HL-60 (cell line): Measurements from ENCODE around the gene RAD23A.

Source experiments
- DNase-seq, 2 experiments: peaks; one replicate each; pipeline ENCODE4 v3.0.0-alpha.2; 2010 to 2020; ENCODE audit warnings: low read depth in 1 of 2, low spot score in 1 of 2
- H3K27ac ChIP-seq: fragments of 250-450 bp; sonication (Bioruptor Pico); replicated peaks from 2 replicates; pipeline ENCODE4 v1.5.1; 2020; ENCODE audit warnings: mild to moderate bottlenecking, moderate library complexity
- H3K27me3 ChIP-seq: fragments of 250-450 bp; sonication (Bioruptor Pico); 2 replicates; pipeline ENCODE4 v1.5.1; 2021; ENCODE audit warnings: mild to moderate bottlenecking, moderate library complexity; ENCODE audit not compliant: insufficient read depth, poor library complexity, severe bottlenecking
- H3K4me3 ChIP-seq: replicated peaks from 2 replicates; pipeline ENCODE4 v1.5.1; 2011; ENCODE audit warnings: mild to moderate bottlenecking, control low read depth, low read length; ENCODE audit not compliant: insufficient read depth
- GABPA ChIP-seq: IDR thresholded peaks from 2 replicates; pipeline ENCODE4 v1.6.1; 2012; ENCODE audit warnings: low read depth
- POLR2AphosphoS5 ChIP-seq: IDR thresholded peaks from 2 replicates; pipeline ENCODE4 v1.6.1; 2012; ENCODE audit warnings: low read depth
- SPI1 ChIP-seq: IDR thresholded peaks from 2 replicates; pipeline ENCODE4 v1.6.1; 2012; ENCODE audit warnings: low read depth, mild to moderate bottlenecking, borderline replicate concordance
- TF ChIP-seq, protein P1 (sequence below): IDR thresholded peaks from 2 replicates; pipeline ENCODE4 v1.6.1; 2012; ENCODE audit warnings: low read depth; ENCODE audit not compliant: insufficient replicate concordance
- TF ChIP-seq, protein P2 (sequence below): IDR thresholded peaks from one replicate; pipeline ENCODE4 v1.5.1; 2011; ENCODE audit warnings: low read length, control low read depth, inconsistent platforms; ENCODE audit not compliant: insufficient read depth

RAD23A gene

DNA sequence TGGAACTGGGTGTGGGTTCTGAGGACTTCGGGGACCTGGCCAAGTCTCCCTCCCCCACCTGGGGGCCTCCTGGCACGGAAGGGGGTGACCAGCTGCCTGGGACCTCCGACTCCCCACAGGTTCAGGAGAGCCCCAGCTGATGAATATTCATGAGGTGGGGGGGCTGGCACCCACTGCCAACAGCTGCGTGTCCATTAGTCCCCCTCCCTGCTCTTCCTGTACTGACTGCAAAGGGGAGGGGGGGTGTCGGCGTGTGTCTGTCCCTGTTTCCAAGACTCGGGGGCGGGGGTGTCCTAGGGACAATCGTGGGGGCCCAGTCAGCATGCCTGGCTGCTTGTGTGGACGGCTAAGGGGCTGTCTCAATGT lies 39.0 kb downstream of the RAD23A start:
- Histone ChIP-seq H3K27me3 (peaks cover 11% of the 10 kb centered on the region), H3K4me3 (no peak overlapping the region), H3K27ac (no peak overlapping the region)
- no peak for DNase-seq
- TF ChIP-seq GABPA (no peak), POLR2AphosphoS5 (no peak), SPI1 (no peak)
- TF ChIP-seq, protein P1, sequence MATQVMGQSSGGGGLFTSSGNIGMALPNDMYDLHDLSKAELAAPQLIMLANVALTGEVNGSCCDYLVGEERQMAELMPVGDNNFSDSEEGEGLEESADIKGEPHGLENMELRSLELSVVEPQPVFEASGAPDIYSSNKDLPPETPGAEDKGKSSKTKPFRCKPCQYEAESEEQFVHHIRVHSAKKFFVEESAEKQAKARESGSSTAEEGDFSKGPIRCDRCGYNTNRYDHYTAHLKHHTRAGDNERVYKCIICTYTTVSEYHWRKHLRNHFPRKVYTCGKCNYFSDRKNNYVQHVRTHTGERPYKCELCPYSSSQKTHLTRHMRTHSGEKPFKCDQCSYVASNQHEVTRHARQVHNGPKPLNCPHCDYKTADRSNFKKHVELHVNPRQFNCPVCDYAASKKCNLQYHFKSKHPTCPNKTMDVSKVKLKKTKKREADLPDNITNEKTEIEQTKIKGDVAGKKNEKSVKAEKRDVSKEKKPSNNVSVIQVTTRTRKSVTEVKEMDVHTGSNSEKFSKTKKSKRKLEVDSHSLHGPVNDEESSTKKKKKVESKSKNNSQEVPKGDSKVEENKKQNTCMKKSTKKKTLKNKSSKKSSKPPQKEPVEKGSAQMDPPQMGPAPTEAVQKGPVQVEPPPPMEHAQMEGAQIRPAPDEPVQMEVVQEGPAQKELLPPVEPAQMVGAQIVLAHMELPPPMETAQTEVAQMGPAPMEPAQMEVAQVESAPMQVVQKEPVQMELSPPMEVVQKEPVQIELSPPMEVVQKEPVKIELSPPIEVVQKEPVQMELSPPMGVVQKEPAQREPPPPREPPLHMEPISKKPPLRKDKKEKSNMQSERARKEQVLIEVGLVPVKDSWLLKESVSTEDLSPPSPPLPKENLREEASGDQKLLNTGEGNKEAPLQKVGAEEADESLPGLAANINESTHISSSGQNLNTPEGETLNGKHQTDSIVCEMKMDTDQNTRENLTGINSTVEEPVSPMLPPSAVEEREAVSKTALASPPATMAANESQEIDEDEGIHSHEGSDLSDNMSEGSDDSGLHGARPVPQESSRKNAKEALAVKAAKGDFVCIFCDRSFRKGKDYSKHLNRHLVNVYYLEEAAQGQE, result no peak
- TF ChIP-seq, protein P2, sequence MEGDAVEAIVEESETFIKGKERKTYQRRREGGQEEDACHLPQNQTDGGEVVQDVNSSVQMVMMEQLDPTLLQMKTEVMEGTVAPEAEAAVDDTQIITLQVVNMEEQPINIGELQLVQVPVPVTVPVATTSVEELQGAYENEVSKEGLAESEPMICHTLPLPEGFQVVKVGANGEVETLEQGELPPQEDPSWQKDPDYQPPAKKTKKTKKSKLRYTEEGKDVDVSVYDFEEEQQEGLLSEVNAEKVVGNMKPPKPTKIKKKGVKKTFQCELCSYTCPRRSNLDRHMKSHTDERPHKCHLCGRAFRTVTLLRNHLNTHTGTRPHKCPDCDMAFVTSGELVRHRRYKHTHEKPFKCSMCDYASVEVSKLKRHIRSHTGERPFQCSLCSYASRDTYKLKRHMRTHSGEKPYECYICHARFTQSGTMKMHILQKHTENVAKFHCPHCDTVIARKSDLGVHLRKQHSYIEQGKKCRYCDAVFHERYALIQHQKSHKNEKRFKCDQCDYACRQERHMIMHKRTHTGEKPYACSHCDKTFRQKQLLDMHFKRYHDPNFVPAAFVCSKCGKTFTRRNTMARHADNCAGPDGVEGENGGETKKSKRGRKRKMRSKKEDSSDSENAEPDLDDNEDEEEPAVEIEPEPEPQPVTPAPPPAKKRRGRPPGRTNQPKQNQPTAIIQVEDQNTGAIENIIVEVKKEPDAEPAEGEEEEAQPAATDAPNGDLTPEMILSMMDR, result no peak

DNA sequence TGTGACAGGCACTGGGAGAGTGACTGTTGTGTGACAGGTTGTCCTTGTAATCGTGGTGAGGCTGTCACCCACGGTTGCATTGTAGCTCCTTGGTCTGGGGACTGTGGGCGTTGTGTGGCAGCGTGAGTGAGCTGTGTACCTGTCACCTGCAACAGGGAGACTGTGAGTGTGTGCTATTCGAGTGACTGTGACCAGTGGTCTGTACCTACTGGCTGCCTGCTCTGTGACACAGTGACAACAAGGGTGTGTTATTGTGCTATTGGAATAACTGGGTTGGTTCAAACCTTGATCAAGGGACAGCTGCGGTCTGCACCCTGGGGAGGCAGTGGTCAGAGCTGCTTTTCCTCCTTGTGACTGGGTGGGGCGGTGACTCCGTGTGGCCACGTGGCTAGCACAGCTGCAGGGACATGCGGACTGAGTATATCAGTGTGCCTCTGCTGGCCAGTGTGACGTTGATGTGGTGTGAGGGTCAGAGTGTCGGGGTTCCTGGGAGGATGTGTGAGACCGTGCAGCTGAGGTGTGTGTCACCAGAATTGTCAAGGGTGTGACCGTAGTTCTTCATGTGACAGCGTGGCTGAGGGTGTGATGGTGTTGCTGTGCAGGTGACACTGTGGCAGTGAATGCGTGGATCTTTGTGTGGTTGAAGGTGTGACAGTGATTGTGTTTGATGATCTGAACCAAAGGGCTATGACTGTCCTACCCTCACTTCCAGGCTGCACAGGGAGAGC lies 39.6 kb downstream of the RAD23A start:
- TF ChIP-seq SPI1 (no peak), POLR2AphosphoS5 (no peak), GABPA (no peak)
- TF ChIP-seq, protein P2, result no peak
- TF ChIP-seq, protein P1, result no peak
- no peak for DNase-seq
- Histone ChIP-seq H3K27me3 (peaks cover 11% of the 10 kb centered on the region), H3K27ac (no peak overlapping the region), H3K4me3 (no peak overlapping the region)

DNA sequence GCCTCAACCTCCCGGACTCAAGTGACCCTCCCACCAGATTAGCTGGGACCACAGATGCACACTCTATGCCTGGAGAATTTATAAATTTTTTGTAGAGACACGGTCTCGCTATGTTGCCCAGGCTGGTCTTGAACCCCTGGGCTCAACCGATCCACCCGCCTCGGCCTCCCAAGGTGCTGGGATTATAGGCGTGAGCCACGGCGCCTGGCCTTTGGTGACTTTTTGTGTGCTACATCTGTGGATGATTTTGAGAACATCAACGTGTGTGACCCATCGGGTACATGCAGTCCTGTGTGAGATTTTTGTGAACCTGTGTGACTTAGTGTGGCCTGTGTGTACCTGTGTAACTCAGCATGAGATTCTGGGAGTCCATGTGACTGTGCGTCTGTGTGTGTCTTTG lies 41.1 kb downstream of the RAD23A start:
- Histone ChIP-seq H3K4me3 (no peak overlapping the region), H3K27ac (no peak overlapping the region), H3K27me3 (peaks cover 11% of the 10 kb centered on the region)
- TF ChIP-seq POLR2AphosphoS5, result no peak
- TF ChIP-seq GABPA, result no peak
- TF ChIP-seq SPI1, result no peak
- TF ChIP-seq, protein P1, result no peak
- TF ChIP-seq, protein P2, result no peak
- no peak for DNase-seq
